Epidermal melanocyte (primary cell): ENCODE data around the gene TST.

ENCODE experiments used
- DNase-seq: peaks from one replicate; pipeline ENCODE4 v3.0.0; 2011; ENCODE audit warnings: low spot score; ENCODE audit not compliant: insufficient read length

The TST gene

DNA sequence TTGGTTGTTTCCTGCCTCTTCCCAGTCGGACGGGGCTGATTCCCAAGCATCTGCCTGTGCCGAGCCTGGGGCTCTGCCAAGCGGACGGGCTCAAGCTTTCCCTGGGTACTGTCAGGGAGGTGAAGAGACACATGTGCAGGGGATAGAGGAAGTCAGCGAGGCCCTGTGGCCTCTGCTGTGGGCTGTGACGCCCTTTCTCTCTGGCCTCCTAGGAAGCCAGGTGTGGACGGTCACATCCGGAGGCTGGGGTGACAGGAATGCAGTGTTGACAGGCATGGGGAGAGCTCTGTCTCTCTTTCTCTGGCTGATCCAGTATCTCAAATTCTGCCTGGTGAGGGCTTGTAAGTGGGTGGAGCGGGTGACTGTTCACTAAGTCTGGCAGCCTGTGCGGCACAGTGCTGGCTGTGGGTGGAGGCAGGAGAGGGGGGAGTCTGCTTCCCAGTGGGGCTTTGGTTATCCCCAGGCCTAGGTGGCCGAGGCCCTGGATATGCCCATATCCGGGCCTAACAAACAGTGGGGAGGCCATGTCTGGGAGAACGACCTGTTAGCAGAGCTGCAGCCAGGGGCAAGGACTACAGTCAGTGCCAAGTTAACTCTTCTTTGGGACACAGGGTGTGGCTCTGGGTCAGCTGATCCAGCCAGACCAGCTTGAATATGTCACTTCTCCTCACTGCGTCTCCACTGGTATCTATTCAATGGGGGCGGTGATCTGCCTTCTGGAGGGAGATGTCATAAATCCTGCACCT is 34.2 kb upstream of the TST start:
- no peak for DNase-seq

DNA sequence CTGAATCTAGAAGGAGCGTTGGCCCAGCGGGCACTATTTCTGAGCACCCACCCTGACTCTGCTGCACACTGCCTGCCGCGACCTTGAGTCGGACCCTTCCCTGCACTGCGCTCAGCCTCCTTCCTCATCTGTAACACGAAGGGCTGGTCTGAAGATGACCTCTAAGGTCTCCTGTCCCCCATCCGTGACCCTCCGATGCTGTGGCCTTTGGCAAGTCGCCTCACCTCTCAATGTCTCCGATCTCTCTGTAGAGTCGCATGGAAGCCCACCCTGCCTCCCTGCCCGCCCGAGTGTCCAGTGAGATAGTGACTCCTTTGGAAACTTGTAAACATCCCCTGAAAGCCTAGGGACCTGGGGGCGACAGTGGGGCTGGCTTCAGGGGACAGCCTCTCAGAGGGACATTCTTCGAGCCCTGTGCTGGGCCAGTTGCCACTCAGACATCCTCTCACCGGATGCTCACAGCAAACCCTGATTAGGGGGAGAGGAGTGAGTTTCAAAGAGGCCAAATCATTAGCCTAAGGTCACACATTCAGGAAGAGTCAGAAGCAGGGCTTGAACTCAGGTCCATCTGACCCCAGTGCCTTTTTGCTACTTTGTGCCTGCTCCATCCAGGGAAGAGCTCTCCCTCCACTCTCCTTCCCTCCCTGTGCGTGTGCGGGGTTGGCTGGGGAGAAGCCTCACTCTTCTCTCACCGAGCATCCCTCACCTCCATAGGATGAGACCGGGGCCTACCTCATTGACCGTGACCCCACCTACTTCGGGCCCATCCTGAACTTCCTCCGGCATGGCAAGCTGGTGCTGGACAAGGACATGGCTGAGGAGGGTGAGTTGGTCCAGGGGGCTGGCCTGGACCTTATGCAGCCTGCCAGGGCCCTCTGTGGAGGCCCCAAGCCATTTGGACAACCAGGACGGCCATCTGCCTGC is 33.4 kb upstream of the TST start:
- DNase-seq, result no peak

DNA sequence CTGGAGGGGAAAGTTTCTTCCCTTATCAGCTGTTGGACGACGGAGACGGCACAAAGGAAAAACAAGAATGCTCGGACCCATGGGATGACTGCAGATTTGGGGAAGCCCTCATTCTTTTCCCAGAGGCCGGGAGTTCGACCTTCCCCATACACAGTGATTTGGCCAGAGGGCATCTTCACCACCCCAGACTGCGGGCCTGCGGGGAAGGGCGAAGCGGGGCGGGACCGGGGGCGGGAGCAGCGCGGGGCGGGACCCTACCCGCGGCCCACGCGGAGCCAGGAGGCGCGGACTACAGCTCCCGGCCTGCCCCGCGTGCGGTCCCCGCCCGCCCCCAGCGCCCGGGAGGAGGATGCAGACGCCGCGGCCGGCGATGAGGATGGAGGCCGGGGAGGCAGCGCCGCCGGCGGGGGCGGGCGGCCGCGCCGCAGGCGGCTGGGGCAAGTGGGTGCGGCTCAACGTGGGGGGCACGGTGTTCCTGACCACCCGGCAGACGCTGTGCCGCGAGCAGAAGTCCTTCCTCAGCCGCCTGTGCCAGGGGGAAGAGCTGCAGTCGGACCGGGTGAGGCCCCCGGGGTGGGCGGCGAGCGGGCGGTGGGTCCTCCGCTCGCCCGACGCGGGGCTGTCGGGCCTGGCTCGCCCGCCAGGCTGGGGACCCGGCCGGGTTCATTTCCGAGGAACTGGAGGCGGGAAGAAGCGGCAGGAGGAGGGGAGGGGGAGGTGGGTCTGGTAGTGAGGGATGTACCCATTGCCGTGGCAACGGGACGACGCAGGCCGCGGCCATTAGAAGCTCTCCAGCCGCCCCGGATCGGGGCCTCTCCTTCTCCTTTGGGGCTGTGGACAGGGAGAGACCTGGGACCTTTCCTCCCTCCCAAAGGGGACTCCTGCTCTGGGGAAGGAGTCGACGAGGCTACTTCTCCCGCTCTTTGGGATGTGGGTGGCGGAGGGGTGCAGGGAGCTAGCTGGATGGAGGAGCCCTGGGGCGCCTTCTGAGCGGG is 32.4 kb upstream of the TST start, which contains the start of gene KCTD17:
KCTD17 (plus strand) TSS at position 352 of the 995 bp plus-strand sequence; CDS start at position 371, 19 bp downstream.
- peak; percentile 92 for DNase-seq

DNA sequence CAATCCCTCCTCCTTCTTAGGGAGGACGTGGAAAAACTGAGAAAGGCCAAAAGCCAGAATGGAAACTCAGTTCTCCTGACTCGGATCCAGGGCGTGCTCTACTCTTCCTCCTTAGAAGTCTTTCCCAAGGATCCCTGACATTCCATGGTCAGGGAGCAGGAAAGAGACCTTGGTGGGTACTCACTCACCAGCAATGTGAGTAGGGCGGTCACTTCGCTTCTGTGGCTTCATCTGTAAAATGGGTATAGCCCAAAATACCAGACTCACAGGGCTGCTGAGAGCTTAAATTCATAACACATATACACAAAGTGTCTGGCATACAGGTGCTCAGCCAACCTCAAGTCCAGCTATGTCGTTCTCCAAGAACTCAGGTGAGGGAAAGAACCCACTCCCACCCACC is 31.7 kb upstream of the TST start:
- no peak for DNase-seq

DNA sequence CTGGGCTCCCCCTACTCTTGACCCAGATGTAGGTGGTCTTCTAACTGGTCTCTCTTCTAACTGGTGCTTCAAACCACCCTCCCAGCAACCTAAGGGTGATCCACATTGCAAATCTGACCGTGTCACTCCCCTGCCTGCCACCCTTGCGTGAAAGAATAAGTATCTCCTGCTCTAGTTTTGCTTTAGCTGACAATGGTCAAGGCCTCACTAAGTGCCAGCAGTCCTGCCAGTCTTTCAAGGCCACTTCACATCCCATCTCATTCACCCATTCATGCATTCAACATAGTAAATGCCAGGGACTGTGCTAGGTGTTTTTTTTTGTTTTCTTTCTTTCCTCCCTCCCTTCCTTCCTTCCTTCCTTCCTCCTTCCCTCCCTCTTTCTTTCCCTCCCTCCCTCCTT is 30.0 kb upstream of the TST start:
- no peak for DNase-seq

DNA sequence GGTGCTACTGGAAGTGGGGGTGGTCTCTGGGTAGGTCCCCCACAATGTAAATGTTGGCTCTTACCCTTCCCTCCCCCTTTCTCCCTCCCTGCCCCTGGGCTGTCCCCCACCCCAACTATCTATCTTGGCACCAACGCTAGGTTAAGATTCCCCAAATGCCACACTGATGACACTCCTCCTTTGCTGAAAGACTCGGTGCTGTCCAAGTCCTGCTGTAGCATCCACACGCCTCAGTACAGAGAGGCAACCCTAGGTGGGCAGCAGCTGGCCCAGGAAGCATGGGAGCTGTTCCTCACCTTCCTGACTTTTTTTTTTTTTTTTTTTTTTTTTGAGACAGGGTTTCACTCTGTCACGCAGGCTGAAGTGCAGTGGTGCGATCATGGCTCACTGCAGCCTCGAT is 28.9 kb upstream of the TST start:
- no peak for DNase-seq

DNA sequence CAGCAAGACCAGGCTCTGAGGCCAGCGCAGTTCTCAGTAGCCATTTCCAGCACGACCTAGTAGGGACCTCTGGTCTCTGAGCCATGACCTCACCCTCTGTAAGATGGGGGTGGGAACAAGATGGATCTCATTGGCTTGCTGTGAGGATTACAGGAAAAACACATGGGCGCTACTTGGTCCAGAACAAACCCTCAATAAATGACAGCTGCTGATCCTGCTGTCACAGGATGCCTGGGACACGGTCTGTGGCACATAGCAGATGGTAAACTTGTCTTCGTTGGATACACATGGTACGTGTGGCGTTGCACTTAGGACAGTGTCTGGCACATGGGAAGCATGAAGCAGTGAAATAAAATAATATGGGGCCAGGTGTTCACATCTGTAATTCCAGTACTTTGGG is 27.8 kb upstream of the TST start:
- no peak for DNase-seq

DNA sequence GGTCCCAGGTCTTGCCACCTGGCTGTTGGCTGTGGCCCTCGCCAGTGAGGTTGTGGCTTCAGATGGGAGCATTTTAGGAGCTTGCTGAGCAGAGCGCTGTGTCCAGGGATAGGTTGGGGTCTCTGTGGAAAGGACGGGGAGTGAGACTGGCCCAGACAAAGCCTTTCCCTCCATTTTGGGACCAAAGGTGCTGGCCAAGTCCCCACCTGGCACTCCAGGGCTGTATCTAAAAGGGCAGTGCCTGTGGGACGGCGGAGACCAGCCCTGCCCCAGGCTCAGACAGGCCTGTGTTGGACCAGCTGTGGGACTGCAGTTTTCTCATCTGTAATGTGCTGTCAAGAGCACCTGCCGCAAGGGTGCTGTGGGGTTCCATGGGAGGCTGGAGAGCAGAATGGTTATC is 27.3 kb upstream of the TST start:
- no peak for DNase-seq

DNA sequence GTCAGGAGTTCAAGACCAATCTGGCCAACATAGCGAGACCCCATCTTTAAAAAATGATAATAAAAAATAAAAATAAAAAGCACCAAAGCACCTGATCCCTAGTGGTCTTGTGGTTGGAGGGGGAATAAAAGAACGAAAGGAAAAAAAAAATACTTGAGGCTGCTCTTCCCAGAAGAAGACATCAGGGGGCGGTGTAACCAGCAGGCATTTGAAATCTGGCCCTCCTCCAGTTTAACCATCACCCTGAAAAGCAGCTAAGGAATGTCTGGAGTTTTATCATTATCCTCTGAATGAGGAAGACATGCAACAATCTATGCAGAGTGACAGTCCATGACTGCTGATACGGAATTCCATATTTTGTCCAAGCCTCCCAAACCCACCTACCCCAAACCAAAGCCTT is 26.7 kb upstream of the TST start:
- peak; percentile 62 for DNase-seq

DNA sequence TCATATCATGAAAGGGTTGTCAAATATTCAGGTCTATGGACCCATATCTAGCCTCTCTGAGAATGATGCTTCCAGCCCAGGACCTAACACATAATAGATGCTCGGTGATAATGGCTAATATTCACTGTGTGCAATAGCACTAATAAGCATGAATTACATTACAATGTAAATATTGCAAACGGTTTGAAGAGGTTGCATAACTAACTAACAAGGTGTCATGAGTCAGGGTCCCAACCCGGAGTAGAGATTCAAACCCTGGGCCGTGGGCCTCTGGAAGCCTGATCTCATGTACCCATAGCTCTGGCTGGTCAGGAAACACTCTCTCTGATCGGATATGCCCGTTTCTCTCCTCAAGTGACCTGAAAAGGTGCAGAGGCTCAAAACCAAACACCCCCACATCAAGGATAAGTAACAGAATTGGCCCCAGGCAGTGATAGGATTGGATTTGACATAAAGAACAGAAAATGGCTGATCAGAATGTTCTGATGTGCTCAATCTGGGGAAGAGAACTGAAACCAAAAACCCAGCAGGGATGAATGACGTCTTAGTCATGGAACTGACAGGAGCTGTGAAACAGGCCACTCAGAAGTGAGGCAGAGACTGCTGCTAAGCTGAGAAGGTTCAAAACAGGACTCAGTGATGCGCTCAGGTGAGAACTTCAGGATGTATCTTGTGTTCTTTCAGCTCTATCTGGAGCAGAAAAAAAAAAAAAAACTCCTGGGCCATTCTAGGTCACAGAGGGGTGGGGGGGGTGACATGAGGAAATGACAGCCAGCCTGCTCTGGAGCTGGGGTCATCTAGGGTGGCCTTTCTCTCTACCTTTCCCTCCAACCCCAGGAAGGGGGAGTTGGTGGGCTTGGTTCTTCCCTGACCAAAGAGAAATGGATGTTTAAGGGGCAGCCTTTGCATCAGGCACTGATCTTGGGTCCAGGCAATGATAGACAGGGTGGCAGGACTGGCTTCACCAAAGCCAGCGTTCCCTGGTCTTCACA is 25.7 kb upstream of the TST start:
- DNase-seq, result no peak

DNA sequence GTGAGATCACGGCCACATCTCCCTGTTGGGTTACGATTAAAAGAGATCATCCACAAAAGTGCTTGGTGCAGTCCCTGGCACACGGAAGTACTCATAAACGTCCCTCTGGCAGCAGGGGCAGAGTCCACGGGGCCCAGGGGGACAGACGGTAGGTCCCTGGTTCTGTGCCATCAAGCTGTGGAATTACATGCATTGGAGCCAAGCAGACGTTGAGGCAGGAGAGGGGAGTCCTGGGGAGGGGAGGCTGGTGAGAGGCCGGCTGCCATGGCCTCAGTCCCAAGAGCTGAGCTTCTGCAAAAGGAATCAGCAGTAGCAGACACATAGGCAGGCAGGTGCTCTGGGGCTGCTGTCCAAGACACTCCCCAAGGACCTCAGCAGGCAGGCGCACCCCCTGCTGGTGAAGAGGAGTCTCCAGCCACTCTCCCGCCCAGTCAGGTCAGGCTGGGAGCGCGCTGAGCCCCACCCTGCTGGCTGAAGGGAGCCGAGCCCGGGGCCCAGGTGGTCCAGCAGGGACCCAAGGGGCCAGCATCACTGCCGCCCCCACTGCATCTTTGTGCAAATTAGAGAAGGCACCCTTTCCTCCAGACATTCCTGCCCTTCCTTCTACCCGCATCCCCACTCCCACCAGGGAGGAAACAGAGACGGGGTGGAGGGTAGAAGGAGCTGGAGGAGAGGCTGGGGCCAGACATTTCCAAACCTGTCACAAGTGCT is 24.7 kb upstream of the TST start:
- DNase-seq, result no peak

DNA sequence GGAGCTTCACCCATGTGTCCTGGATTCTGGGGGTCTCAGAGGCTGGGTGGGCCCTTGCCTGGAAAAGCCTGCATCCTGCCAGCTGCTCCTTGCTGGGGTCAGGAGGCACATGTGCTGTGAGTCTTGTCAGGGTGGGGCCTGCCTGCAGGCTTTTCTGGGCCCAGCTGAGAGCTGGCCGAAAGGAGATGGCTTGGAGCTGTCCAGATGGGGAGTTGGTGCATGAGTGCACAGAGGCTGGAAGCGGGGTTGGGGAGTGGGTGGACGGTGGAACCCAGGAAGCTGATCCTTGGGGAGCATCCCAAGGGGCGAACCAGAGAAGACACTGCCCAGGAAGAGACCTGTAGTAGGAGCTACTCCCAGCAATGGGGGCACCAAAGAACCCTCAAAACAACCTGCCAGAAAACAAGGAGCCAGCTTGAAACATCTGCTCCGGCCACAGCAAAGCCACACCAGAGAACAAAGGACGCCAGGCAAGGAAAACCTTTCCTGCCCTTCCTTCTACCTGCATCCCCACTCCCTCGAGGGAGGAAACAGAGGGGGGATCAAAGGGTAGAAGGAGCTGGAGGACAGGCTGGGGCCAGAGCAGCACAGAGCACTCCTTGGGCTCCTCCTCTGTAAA is 24.1 kb upstream of the TST start:
- DNase-seq, result no peak

DNA sequence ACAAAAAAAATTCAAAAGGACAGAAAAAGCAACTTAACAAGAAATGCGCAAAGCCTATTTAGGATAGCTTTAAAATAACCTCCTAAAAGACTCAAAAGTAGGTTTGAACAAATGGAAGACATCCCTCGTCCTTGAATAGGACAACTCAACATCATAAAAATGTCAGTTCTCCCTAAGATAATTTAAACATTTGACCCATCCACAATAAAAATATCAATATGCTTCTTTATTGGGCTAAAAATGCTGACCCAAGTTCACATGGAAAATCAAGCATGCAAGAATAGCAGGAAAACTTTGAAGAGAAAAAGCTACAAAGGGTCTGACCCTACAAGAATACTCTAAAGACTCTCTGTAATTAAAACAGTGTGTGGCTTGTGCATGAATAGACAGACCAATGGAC is 20.2 kb upstream of the TST start:
- no peak for DNase-seq

DNA sequence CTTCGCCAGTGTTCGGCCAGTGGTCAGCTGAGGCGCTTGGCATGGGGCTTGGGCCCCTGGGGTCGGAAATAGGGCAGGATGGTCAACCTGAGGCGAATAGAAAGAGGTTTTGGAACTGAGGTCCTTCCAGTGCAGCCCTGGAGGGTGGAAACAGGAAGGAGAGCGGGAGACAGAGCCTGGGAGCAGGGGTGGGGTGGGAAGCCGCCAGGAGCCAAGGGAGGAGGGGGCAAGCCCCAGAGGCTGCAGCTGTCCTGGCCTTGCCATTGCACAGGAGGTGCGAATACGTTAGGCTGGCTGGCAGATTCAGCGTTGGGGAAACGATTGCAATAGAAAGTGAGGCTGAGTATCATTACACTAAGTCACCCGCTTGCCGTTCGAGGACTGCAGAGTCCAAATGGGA is 18.4 kb upstream of the TST start:
- DNase-seq, result no peak

DNA sequence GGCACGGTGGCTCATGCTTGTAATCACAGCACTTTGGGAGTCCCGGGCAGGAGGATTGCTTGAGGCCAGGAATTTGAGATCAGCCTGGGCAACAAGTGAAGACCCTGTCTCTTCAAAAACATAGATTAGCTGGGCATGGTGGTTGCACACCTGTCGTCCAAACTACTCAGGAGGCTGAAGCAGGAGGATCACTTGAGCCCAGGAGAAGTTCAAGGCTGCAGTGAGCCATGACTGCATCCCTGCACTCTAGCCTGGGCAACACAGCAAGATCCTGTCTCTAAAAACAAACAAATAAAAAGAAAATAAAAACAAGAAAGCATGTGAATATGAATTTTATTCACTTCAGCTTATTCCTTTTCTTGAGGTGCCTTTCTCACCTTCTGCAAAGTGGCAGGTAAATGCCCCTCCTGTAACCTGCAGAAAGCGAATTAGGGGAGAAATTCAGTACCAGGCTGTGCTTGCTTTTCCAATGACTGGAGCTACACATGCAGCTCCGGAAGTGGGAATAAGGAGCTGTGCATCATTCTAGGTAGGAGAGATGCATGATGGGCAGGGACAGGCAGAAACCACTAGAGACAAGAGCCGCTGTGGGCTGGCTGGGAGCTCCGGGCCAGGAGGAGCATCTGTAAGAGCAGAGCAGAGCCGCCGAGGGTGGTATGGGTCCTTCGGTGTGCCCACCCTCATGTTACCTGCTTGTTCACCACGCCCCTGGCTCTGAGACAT is 17.6 kb upstream of the TST start:
- DNase-seq, result no peak

DNA sequence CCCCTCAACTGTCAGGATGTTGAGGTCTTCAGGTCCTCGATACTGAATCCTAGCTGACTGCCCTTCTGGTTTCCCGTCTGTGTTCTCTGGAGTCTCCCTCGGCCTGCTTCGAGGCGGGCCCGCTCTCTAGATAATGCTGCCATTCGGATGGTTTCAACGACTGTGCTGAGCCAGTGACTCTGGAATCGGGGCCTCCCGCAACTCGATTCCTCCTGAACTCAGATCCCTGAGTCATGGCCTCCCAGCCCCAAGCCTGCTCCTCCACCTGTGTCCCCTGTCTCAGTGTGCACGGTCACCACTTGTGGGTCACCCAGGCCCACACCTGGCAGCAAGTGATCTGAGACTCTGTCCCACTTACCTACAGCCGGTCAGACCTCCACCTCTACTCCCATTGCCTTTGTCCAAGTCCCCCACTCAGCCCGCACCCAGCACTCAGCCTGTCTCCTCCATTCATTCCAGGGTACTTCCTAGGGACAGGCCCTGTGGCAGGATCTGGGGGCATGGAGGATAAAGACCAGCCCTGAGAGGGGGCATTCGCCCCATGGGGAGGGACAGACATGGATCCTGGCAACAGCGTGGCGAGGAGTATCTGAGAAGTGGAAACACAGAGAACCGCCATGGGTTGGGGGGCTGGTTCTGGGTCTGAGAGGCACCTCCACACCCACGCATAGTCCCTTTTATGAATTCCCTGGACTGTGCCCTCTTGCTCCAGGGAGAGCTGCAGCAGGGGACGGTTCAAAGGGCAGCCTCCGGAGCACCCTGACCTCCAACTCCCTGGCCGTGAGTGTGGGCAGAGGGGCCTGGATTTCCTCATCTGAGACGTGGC is 14.6 kb upstream of the TST start:
- DNase-seq, result no peak
